Activated T-cell treated with anti-CD3 and anti-CD28 coated beads, Interleukin-2, amount 50 U/mL, for 1 hour (primary cell): ENCODE measurements around the gene KRTAP10-4.
"Not testable (repeated sequence)": the region's sequence is repeated elsewhere in the genome, so short reads cannot be mapped to it uniquely, and the experiment has no call there.

Experiments
- DNase-seq: peaks from one replicate; pipeline ENCODE4 v3.0.0-alpha.2; 2020

KRTAP10-4 gene

GRCh38 chr21:44581158-44581557 is 7.6 kb downstream of the KRTAP10-4 start:
- DNase-seq, result no peak

GRCh38 chr21:44582055-44582454 is 8.5 kb downstream of the KRTAP10-4 start:
- DNase-seq, result no peak

- DNase-seq, result no peak
Observed at GRCh38 chr21:44583089-44583799, 9.7 kb downstream of the KRTAP10-4 start.

- DNase-seq, result no peak
Observed at GRCh38 chr21:44583800-44584147, 10.2 kb downstream of the KRTAP10-4 start.

GRCh38 chr21:44585892-44586291 is 12.4 kb downstream of the KRTAP10-4 start:
- no peak for DNase-seq

- DNase-seq, result no peak
Observed at GRCh38 chr21:44589094-44589493, 15.6 kb downstream of the KRTAP10-4 start.

GRCh38 chr21:44589586-44590305 is 16.2 kb downstream of the KRTAP10-4 start:
- no peak for DNase-seq

GRCh38 chr21:44590311-44590721 is 16.8 kb downstream of the KRTAP10-4 start:
- no peak for DNase-seq

GRCh38 chr21:44590897-44591800 is 17.6 kb downstream of the KRTAP10-4 start:
- DNase-seq, result not testable (repeated sequence)

- peak; percentile 13 for DNase-seq
Observed at GRCh38 chr21:44591801-44592130, 18.2 kb downstream of the KRTAP10-4 start.

- DNase-seq, result no peak
Observed at GRCh38 chr21:44592446-44593311, 19.1 kb downstream of the KRTAP10-4 start, which contains the start of gene KRTAP10-6. TSS of gene KRTAP10-6 (minus strand) at chr21:44592505. CDS start at chr21:44592484, 21 bp downstream.

GRCh38 chr21:44593598-44594405 is 20.3 kb downstream of the KRTAP10-4 start:
- DNase-seq, result no peak

GRCh38 chr21:44594406-44594916 is 20.9 kb downstream of the KRTAP10-4 start:
- DNase-seq, result no peak

- no peak for DNase-seq
Observed at GRCh38 chr21:44595524-44595923, 22.0 kb downstream of the KRTAP10-4 start.

- no peak for DNase-seq
Observed at GRCh38 chr21:44596068-44596725, 22.7 kb downstream of the KRTAP10-4 start.

GRCh38 chr21:44598061-44598460 is 24.5 kb downstream of the KRTAP10-4 start:
- no peak for DNase-seq

- DNase-seq, result no peak
Observed at GRCh38 chr21:44599264-44600029, 25.9 kb downstream of the KRTAP10-4 start.

- not testable (repeated sequence) for DNase-seq
Observed at GRCh38 chr21:44600118-44600978, 26.8 kb downstream of the KRTAP10-4 start, which contains the start of gene KRTAP10-7. TSS of gene KRTAP10-7 (plus strand) at chr21:44600597. CDS start at chr21:44600622, 25 bp downstream.

GRCh38 chr21:44601091-44601490 is 27.6 kb downstream of the KRTAP10-4 start:
- DNase-seq, result not testable (repeated sequence)
